ENCODE measurements around the gene PLEKHG1. TPM values are rescaled to one million over a fixed set of nuclear protein-coding genes. Genes with fewer than 3 reads are reported as not detected.

Gene PLEKHG1
- total and polyA plus RNA-seq, 2 experiments from 2014 or later: 0.89 to 2.5 TPM

GRCh38 chr6:150636808-150637207 lies 37.1 kb downstream of the PLEKHG1 start:
- no peak overlapping the region for H3K27ac Mint-ChIP-seq
- no peak overlapping the region for H3K4me3 Mint-ChIP-seq
- Histone ChIP-seq H3K79me2 (replicated peaks; ENCODE audit: insufficient read depth) (no peaks in the 10 kb centered on the region), H3K9me2 (ENCODE audit: insufficient read depth) (no peaks in the 10 kb centered on the region), H4K20me1 (replicated peaks; ENCODE audit: insufficient read depth) (no peaks in the 10 kb centered on the region), H2AFZ (no peak overlapping the region), H3K27me3 (ENCODE audit: insufficient read depth) (no peaks in the 10 kb centered on the region), H3F3A (replicated peaks; ENCODE audit: low read depth) (no peaks in the 10 kb centered on the region), H3K4me1 (ENCODE audit: insufficient read depth) (no peaks in the 10 kb centered on the region), H3K36me3 (ENCODE audit: insufficient read depth) (no peaks in the 10 kb centered on the region), H3K4me2 (no peak overlapping the region), H3K27ac (ENCODE audit: low read depth) (no peak overlapping the region), H3K4me3 (no peak overlapping the region)
- DNase-seq (ENCODE audit: low spot score): no peak
- no peaks in the 10 kb centered on the region for H3K36me3 Mint-ChIP-seq (ENCODE audit: low read depth)
- peaks cover 1% of the 10 kb centered on the region for H3K27me3 Mint-ChIP-seq (ENCODE audit: insufficient read depth, low read depth, poor library complexity)
- no peak for ATAC-seq
- H3K4me1 Mint-ChIP-seq: peaks cover 11% of the 10 kb centered on the region
- H3K9me3 Mint-ChIP-seq: no peaks in the 10 kb centered on the region
- TF ChIP-seq, protein P1, sequence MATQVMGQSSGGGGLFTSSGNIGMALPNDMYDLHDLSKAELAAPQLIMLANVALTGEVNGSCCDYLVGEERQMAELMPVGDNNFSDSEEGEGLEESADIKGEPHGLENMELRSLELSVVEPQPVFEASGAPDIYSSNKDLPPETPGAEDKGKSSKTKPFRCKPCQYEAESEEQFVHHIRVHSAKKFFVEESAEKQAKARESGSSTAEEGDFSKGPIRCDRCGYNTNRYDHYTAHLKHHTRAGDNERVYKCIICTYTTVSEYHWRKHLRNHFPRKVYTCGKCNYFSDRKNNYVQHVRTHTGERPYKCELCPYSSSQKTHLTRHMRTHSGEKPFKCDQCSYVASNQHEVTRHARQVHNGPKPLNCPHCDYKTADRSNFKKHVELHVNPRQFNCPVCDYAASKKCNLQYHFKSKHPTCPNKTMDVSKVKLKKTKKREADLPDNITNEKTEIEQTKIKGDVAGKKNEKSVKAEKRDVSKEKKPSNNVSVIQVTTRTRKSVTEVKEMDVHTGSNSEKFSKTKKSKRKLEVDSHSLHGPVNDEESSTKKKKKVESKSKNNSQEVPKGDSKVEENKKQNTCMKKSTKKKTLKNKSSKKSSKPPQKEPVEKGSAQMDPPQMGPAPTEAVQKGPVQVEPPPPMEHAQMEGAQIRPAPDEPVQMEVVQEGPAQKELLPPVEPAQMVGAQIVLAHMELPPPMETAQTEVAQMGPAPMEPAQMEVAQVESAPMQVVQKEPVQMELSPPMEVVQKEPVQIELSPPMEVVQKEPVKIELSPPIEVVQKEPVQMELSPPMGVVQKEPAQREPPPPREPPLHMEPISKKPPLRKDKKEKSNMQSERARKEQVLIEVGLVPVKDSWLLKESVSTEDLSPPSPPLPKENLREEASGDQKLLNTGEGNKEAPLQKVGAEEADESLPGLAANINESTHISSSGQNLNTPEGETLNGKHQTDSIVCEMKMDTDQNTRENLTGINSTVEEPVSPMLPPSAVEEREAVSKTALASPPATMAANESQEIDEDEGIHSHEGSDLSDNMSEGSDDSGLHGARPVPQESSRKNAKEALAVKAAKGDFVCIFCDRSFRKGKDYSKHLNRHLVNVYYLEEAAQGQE (IDR thresholded peaks at IDR 0.05; ENCODE audit: unreplicated experiment): no peak
- TF ChIP-seq NANOG (IDR thresholded peaks at IDR 0.05; ENCODE audit: borderline replicate concordance): no peak
- TF ChIP-seq CREB1 (CRISPR knock-in tag; IDR thresholded peaks at IDR 0.05; ENCODE audit: low read depth): no peak
- TF ChIP-seq JUNB (IDR thresholded peaks at IDR 0.05; ENCODE audit: unreplicated experiment): no peak
- TF ChIP-seq EZH2phosphoT487 (IDR thresholded peaks at IDR 0.05; ENCODE audit: unreplicated experiment): no peak
- no peak for TF ChIP-seq ZNF462 (CRISPR knock-in tag; IDR thresholded peaks at IDR 0.05)
- TF ChIP-seq ETS1 (IDR thresholded peaks at IDR 0.05): no peak
- TF ChIP-seq POLR2AphosphoS5 (IDR thresholded peaks at IDR 0.05; ENCODE audit: low read depth): no peak
- TF ChIP-seq STAT1 (IDR thresholded peaks at IDR 0.05; ENCODE audit: unreplicated experiment): no peak
- no peak for TF ChIP-seq EZH2 (IDR thresholded peaks at IDR 0.05; ENCODE audit: low read depth, unreplicated experiment)
- TF ChIP-seq ZNF331 (CRISPR knock-in tag; IDR thresholded peaks at IDR 0.05; ENCODE audit: low read depth): no peak
- TF ChIP-seq, protein P2, sequence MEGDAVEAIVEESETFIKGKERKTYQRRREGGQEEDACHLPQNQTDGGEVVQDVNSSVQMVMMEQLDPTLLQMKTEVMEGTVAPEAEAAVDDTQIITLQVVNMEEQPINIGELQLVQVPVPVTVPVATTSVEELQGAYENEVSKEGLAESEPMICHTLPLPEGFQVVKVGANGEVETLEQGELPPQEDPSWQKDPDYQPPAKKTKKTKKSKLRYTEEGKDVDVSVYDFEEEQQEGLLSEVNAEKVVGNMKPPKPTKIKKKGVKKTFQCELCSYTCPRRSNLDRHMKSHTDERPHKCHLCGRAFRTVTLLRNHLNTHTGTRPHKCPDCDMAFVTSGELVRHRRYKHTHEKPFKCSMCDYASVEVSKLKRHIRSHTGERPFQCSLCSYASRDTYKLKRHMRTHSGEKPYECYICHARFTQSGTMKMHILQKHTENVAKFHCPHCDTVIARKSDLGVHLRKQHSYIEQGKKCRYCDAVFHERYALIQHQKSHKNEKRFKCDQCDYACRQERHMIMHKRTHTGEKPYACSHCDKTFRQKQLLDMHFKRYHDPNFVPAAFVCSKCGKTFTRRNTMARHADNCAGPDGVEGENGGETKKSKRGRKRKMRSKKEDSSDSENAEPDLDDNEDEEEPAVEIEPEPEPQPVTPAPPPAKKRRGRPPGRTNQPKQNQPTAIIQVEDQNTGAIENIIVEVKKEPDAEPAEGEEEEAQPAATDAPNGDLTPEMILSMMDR (conservative IDR thresholded peaks at IDR 0.05; ENCODE audit: low read depth in 2 of 2): no peak
